ENCODE data around the gene LILRA5. TPM values are rescaled to one million over a fixed set of nuclear protein-coding genes. Genes with fewer than 3 reads are reported as not detected.
A peak's percentile ranks its signal among the peaks of the same experiment; 100 is the strongest.
"Not testable (repeated sequence)": the region's sequence is repeated elsewhere in the genome, so short reads cannot be mapped to it uniquely, and the experiment has no call there.

Gene LILRA5
- total RNA-seq, 1 donor from 2014 or later = not detected

- DNase-seq = no peak
Measured at GRCh38 chr19:54299515-54299914, 13.5 kb downstream of the LILRA5 start.

- no peak for DNase-seq
Measured at GRCh38 chr19:54299126-54299498, 13.9 kb downstream of the LILRA5 start.

DNA sequence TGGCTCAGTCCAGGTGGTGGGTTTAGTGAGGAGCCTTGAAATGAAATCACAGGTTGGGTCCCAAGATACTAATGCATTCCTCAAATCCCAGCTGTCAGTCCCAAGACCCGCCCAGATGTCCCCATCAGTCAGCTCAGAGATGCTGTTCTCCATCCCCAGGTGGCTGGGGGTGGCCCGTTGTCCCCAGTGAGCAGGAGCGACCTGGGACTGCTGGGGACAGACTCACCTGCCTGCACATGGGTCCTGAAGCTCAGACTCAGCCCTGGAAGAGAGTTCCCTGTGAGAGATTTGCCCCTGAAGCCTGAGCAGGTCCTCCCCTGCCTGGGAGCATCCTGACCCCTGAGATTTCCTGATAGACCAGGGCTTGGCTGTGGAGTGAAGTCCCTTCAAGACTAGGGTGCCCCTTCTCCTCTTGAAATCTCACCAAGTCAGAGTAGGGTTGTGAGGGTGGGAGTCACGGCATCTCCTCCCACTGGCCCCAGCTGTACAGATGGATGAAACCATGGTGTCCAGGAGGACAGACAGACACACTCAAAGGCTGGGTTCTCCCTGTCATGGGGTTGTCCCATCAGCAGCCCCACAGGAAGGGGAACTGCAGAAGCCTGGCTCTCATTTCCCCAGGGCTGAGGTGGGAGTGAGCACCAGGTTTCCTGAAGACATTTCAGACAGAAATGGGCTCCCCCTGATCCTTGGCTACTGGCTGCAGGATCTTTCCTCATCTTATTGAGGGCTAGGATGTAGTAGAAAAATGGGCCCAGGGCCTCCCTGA is 14.4 kb downstream of the LILRA5 start:
- DNase-seq = no peak

- DNase-seq = peak; percentile 7
Measured at GRCh38 chr19:54297759-54298305, 15.1 kb downstream of the LILRA5 start.

DNA sequence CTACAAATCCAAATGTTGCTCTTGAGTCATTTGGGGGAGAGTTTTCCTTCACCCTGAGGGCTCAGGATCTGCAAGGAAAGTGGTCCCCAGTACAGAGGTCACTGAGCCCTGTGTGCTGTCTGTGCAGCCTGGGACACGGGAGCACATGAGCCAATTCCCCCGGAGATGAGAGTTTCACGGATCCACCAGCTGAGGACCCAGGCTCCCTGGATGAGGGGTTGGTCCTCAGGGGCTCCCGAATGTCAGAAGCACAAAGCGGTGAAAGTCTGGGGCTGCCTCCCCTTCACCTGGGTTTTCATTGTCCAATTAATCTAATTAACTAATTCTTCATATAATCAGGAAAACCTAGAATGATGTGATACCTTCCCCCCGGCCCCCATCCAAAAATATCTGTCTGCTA is 18.4 kb downstream of the LILRA5 start:
- no peak for DNase-seq

- not testable (repeated sequence) for DNase-seq
Measured at GRCh38 chr19:54289160-54289559, 23.8 kb downstream of the LILRA5 start.

GRCh38 chr19:54287456-54287855 is 25.5 kb downstream of the LILRA5 start:
- DNase-seq = no peak

DNA sequence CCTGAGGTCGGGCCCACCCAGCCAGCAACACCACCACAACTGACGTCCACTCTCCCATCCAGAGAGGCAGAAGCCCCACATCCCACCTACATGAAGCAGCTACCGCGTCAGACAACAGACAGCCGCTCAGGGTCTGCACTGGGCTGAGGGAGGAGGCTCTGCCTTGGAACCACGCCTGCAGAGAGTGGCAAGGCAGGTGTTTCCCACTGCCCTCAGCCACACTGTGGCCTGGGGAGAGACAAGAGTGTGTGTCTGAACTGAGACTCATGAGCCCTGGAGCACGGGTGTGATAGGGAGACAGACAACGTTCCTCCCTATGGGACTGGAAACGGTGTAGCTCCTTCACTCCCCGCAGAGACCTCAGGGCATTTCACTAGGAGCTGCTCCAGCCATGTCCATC is 26.7 kb downstream of the LILRA5 start:
- DNase-seq = not testable (repeated sequence)

DNA sequence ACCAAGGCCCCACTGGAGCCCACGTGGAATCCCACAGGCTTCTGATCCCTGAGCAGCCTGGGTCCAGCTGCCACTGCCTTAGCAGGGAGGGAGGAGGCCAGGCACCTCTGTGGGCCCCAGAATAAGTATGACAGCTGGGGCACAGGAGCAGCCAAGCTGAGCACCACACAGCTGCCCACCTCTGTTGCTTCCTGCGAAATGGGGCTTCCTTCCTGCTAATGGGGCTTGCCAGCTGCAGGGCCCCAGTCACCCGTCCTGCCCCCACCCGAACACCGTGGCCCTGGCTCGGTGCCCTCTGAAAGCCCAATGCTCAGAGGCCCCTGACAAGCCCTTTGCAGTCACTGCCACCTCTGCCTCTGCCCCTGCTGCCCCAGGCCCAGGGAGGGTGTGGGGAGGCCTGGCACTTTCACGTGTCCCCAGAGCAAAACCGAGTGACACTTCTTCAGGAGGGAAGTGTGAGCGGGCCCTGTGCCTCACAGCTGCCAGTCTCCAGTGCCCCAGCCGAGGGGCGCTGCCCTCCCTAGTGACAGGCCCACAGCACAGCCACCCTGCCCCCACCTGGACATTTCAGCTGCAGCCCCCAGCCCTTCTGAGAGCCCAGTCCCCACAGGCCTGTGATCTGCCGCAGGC is 27.4 kb downstream of the LILRA5 start:
- DNase-seq = not testable (repeated sequence)

DNA sequence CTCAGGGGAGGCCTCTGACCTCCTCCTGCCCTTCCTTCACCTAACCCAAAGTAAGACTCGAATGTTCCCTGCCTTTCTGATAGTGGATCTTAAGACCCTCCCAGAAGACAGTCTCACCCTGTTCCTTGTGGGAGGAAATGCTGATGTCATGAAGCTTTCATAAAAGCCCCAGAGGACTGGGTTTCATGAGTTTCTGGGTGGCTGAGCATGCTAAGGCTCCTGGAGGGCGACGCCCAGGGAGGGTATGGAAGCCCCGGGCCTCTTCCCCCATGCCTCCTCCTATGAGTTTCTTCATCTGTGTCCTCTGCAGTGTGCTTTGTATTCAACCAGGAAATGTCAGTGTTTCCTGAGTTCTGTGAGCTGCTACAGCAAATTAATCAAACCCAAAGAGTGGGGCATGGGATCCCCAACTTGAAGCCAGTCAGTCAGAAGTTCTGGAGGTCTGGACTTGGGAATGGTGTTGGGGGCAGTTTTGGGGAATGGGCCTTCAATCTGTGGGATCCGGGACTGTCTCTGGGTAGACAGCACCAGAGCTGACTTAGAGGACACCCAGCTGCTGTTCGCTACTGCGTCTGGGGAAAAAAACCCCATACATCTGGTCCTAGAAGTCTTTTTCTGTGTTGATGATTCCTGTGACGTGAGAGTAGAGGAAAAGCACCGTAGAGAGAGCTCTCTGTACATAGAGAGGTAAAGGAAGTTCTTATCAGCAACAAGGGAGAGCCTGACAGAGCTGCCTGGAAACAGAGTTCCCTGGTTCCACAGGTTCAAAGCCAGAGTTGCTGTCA is 30.1 kb downstream of the LILRA5 start:
- DNase-seq = peak; percentile 5

GRCh38 chr19:54281729-54282075 is 31.3 kb downstream of the LILRA5 start:
- not testable (repeated sequence) for DNase-seq

DNA sequence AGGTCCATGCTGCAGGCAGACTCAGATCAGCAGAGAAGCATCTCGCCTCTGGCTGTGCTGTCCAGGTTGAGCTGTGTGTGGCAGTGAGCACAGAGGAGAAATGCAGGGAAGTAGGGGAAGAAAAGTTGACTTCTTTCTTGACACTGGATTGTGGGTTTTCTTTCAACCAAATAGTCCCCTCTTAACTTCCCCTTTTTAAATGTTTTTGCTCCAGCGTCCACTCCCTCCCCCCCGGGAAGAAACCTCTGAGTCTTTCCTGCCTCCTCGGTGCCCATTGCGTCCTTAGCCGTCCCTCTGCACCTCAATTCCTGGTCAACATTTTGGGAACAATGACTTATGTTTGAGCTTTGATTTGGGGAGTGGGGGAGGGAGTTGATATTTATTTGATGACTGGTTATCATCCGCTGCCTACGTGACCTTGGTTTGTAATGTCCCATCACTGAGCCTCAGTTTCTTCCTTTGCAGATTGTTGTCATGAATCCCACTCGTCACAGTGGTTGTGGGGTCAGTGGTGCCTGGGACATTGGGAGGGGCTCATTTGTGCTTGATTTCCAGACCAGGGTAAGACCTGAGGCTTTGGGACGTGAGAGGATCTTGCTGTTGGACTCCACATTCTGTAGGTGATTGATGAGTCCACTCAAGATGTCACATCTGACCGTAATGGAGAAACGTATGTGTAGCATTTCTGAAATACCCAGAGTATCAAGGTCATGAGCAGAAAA is 31.8 kb downstream of the LILRA5 start, which contains the start of gene LILRB2:
Gene LILRB2, minus strand, starts transcription at position 104 of the 722 bp plus-strand sequence. CDS start 614 bp downstream, outside the sequence.
- DNase-seq = no peak

DNA sequence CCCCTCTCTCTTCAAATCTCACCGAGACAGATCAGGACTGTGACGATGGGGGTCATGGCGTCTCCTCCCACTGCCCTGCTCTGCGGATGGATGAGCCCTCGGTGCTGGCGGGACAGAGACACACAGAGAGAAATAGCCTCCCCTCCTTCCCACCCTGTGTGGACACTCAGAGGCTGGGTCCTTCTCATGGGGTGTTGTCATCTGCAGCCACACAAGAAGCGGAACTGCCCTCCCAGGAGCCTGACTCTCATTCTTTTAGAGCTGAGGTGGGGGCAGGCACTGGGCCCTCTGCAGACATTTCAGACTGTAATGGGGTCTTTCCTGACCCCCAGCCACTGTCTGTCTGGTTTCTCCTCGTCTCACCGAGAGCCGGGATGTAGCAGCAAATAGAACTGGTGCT is 32.5 kb downstream of the LILRA5 start:
- DNase-seq = not testable (repeated sequence)

DNA sequence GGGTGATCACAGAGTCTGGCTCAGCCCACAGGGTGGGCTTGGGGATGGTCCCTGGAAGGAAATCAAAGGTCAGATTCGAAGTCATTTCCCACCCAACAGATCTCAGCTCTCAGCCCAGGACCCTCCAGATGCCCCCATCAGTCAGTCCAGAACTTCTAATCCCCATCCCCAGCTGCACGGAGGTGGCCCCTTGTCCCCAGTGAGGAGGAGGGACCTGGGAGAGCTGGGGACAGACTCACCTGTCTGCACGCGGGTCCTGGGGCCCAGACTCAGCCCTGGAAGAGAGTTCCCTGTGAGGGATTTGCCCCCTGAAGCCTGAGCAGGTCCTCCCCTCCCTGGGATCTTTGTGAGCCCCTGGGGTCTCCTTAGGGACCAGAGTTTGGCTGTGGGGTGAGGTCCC is 32.9 kb downstream of the LILRA5 start:
- not testable (repeated sequence) for DNase-seq

- DNase-seq = no peak
Measured at GRCh38 chr19:54279406-54279962, 33.5 kb downstream of the LILRA5 start.

DNA sequence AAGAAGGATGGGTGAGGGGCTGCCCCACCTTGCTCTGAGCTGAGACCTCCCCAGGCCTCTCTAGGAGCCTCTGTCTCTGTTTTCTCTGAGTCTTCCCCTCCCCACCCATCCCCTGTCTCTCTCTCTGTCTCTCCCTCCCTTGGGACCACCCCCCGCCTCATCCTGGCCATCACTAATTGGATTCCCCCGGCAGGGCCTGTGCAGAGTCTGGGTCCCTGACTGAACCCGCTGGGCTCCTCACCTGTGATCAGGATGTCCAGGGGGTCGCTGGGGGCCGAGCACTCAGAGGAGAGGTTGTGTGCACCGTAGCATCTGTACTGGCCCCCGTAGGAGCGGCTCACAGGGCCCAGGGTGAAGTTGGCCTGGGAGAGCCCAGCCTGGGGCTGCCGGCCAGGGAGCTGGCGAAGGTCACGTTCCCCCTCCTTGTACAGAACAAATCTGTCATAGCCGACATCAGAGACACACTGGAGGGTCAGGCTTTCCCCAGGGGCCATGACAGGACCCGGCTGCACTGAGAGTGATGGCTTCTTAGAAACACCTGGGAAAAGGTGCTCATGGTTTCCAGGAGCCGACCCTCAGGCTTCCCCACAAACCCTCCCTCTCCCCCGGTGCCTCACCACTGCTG is 34.3 kb downstream of the LILRA5 start:
- not testable (repeated sequence) for DNase-seq

DNA sequence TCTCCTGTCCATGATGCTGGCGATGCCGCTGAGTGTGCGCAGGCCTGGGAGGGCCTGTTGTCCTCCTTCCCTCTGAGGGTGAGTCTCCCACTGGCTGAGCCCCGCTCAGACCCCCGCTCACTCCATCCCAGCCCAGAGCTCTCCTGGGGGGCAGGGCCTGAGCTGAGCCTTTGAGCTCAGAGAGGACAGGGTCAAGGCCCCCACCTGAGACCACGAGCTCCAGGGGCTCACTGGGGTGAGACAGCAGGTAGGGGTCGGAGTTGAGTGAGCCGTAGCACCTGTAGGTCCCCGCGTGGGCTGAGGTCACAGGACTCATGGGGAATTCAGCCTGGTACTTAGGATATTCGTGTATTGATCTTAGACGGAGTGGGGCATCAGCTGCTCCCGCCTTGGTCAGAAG is 34.9 kb downstream of the LILRA5 start:
- DNase-seq = not testable (repeated sequence)

DNA sequence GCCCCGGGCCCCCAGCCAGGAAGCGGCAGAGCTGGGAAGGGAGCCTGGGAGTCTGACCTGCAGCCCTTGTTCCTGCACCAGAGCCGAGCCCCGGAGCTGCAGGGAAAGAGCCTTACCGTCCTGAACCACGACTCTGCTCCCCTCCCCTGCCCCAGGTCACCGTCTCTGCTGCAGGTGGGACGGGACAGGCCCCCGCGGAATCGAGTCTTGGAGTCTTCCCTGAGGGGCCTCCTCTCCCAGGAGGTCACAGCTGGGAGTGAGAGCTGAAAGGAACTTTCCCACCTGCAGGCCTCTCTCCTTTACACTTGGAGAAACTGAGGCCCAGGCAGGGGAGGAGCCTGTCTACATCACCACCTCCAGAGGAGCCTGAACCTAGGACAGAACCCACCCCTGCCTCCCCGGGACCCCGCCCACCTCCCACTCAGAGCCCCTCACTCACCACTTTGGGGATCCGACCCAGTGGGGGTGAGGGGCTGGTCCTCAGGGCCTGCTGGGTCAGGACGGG is 35.8 kb downstream of the LILRA5 start:
- DNase-seq = not testable (repeated sequence)

DNA sequence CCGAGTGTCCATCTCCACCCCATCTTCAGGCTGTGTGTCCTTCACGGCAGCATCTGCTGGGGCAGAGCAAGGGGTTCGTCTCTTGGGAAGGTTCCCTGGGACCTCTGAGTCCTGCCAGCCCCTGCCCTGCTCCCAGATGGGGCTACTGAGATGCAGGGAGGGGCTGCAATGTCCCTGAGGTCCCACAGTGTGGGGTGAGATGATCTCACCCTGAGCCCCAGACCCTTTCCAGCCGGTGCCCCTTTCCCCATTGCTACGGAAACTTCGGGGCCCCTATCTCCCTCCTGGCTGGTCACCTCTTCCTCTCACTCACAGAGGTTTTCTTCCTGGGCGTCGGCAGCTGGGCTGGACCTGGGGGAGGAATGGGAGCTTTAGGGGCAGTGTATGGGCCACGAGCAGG is 37.0 kb downstream of the LILRA5 start:
- no peak for DNase-seq

DNA sequence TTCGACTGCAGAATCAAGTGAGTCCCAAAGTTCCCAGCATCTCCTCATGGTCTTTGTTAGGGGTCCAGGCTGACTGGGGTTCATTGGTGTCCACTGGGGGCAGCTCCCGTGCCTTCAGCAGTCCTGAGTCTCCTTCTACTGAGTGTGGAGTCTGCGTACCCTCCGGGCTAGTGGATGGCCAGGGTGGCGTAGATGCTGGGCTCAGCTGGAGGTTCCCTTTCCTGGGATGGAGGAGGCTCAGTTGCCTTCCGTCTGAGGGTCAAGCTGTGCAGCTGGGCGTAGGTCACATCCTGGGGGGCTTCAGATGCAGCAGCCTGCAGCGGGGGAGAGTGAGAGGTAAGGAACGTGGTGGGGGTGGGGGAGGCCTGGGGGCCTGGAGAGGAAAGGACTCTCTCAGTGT is 38.5 kb downstream of the LILRA5 start:
- DNase-seq = not testable (repeated sequence)

GRCh38 chr19:54273821-54274220 is 39.1 kb downstream of the LILRA5 start:
- DNase-seq = no peak
